Caco-2 (cell line): ENCODE data around the gene TBC1D2B. TPM values are rescaled to one million over a fixed set of nuclear protein-coding genes. Genes with fewer than 3 reads are reported as not detected.
"Not testable (repeated sequence)": the region's sequence is repeated elsewhere in the genome, so short reads cannot be mapped to it uniquely, and the experiment has no call there.

ENCODE experiments used
- BruUV-seq: library from RNA; stranded (reverse); fragments of 400-500 nt; replicated peaks from 2 replicates; lab custom pipeline; 2021; lab: Mats Ljungman, UMichigan
- CTCF ChIA-PET: fragments of 300-600 bp; sonication (Branson Sonifier 250); formaldehyde crosslinking; loops from one replicate; lab custom pipeline; 2022; ENCODE audit warnings: antibody characterized with exemption; lab: Charles Lee
- POLR2A ChIA-PET: fragments of 300-600 bp; sonication (Branson Sonifier 250); formaldehyde crosslinking; loops from one replicate; lab custom pipeline; 2022; ENCODE audit warnings: antibody characterized with exemption; lab: Charles Lee
- DNase-seq, 2 experiments: peaks; one replicate each; pipeline versions ENCODE4 v3.0.0 to v3.0.0-alpha.2; 2020 to 2022
- H3K27me3 ChIP-seq: replicated peaks from 2 replicates; pipeline ENCODE4 v1.6.0; 2011; ENCODE audit warnings: low read length; ENCODE audit not compliant: control insufficient read depth, insufficient read depth
- H3K36me3 ChIP-seq: 2 replicates; pipeline ENCODE4 v1.5.1; 2011; ENCODE audit warnings: low read length; ENCODE audit not compliant: control insufficient read depth, insufficient read depth
- H3K4me1 ChIP-seq: fragments of 250-450 bp; sonication (Bioruptor Pico); 2 replicates; pipeline ENCODE4 v1.5.1; 2020; ENCODE audit warnings: mild to moderate bottlenecking
- H3K4me3 ChIP-seq: 2 replicates; pipeline ENCODE4 v1.5.1; 2011; ENCODE audit warnings: low read depth, mild to moderate bottlenecking, control low read depth, low read length
- H3K9me3 ChIP-seq: fragments of 250-450 bp; sonication (Bioruptor Pico); 2 replicates; pipeline ENCODE4 v1.5.1; 2020; ENCODE audit warnings: mild to moderate bottlenecking, moderate library complexity
- H3K27ac Mint-ChIP-seq: one replicate; pipeline ENCODE4 v1.8.0; 2022; ENCODE audit warnings: mixed read lengths; ENCODE audit not compliant: unreplicated experiment
- H3K27me3 Mint-ChIP-seq: one replicate; pipeline ENCODE4 v1.8.0; 2022; ENCODE audit warnings: mixed read lengths; ENCODE audit not compliant: insufficient read depth, unreplicated experiment
- H3K36me3 Mint-ChIP-seq: one replicate; pipeline ENCODE4 v1.8.0; 2022; ENCODE audit warnings: mild to moderate bottlenecking, mixed read lengths; ENCODE audit not compliant: insufficient read depth, unreplicated experiment
- H3K4me1 Mint-ChIP-seq: one replicate; pipeline ENCODE4 v1.8.0; 2022; ENCODE audit warnings: low read depth, mixed read lengths; ENCODE audit not compliant: unreplicated experiment
- H3K4me3 Mint-ChIP-seq: one replicate; pipeline ENCODE4 v1.8.0; 2022; ENCODE audit warnings: mild to moderate bottlenecking, moderate library complexity, mixed read lengths; ENCODE audit not compliant: unreplicated experiment
- H3K9me3 Mint-ChIP-seq: one replicate; pipeline ENCODE4 v1.8.0; 2022; ENCODE audit warnings: mixed read lengths; ENCODE audit not compliant: unreplicated experiment
- intact Hi-C: fragments of 100-400 bp; cut with micrococcal nuclease; formaldehyde crosslinking; loops from one replicate; pipeline ENCODE4 v1.10.0; 2022; ENCODE audit not compliant: unreplicated experiment
- total RNA-seq: library from RNA; stranded (reverse); gene quantifications from 2 replicates; pipeline ENCODE4 v1.2.3, GENCODE V29; 2022
- TF ChIP-seq, protein P1 (sequence below), 2 experiments: fragments of 200-600 bp in 1 of 2; IDR thresholded peaks; 1 replicate in 1 of 2; 2 replicates in 1 of 2; pipeline versions ENCODE4 v1.5.1 to v1.8.0; 2011 to 2022; ENCODE audit warnings: antibody characterized with exemption in 1 of 2, control low read depth in 1 of 2, inconsistent platforms in 1 of 2, low read depth in 1 of 2, low read length in 1 of 2, mild to moderate bottlenecking in 1 of 2, moderate library complexity in 1 of 2; ENCODE audit not compliant: insufficient read depth in 1 of 2, severe bottlenecking in 1 of 2, unreplicated experiment in 1 of 2

TBC1D2B gene
- total RNA-seq, 1 experiment from 2014 or later = 18.3 TPM

DNA sequence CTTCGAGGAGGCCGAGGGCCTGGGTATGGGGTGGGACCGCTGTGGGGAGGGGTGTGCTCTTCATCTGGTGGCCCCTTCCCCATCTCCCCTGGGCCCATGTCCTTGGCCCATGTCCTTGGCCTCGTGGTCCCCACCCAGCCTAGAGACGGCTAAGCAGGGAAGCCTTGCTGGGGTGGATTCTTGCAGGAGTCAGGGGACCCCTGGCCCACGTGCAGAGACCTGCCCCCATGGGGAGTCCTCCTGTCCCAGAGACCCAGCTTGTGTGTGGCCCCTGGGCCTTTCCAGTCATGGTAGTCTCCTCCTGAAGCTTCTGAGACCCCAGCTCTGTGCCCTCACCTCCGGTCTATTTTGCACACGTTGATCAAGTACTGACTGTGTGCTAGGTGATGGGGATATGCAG lies 97.4 kb downstream of the TBC1D2B start:
- H3K4me1 ChIP-seq = no peaks in the 10 kb centered on the region
- ChIA-PET CTCF (no interaction called here), POLR2A (no interaction called here)
- TF ChIP-seq, protein P1, sequence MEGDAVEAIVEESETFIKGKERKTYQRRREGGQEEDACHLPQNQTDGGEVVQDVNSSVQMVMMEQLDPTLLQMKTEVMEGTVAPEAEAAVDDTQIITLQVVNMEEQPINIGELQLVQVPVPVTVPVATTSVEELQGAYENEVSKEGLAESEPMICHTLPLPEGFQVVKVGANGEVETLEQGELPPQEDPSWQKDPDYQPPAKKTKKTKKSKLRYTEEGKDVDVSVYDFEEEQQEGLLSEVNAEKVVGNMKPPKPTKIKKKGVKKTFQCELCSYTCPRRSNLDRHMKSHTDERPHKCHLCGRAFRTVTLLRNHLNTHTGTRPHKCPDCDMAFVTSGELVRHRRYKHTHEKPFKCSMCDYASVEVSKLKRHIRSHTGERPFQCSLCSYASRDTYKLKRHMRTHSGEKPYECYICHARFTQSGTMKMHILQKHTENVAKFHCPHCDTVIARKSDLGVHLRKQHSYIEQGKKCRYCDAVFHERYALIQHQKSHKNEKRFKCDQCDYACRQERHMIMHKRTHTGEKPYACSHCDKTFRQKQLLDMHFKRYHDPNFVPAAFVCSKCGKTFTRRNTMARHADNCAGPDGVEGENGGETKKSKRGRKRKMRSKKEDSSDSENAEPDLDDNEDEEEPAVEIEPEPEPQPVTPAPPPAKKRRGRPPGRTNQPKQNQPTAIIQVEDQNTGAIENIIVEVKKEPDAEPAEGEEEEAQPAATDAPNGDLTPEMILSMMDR (IDR thresholded peaks at IDR 0.05; ENCODE audit: insufficient read depth in 1 of 2, low read depth in 1 of 2, low read length in 1 of 2, severe bottlenecking in 1 of 2, unreplicated experiment in 1 of 2) = no peak
- no TSS peak for BruUV-seq
- no peak overlapping the region for H3K4me3 ChIP-seq
- H3K36me3 Mint-ChIP-seq = peaks cover 5% of the 10 kb centered on the region
- H3K4me3 Mint-ChIP-seq = no peak overlapping the region
- H3K36me3 ChIP-seq = no peaks in the 10 kb centered on the region
- no peaks in the 10 kb centered on the region for H3K27me3 ChIP-seq
- H3K9me3 ChIP-seq = no peaks in the 10 kb centered on the region
- H3K4me1 Mint-ChIP-seq = no peaks in the 10 kb centered on the region
- H3K9me3 Mint-ChIP-seq = no peaks in the 10 kb centered on the region
- no peak for DNase-seq
- intact Hi-C loops = no loop called here
- H3K27ac Mint-ChIP-seq = no peak overlapping the region
- H3K27me3 Mint-ChIP-seq = no peaks in the 10 kb centered on the region

DNA sequence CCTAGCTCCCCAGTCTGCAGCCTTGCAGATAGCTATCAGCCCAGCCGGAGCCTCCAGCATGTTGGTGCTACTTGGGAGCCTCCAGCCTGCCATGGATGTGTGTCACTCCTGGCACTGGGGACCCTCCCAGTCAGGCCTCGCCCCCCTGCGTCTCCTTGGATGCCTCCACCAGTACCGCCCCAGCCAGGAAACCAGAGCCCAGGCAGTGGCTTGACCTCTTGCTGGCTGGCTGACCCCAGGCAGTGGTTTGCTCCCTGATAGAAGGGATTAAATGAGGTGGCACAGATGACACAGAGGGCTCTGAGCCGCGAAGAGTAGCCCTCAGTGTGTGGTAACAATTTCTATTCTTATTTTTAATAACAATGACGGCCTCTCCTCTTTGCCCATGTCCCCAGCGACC lies 98.4 kb downstream of the TBC1D2B start:
- intact Hi-C loops = not testable (repeated sequence)

GRCh38 chr15:77978759-77979145 lies 98.8 kb downstream of the TBC1D2B start:
- H3K27me3 ChIP-seq, H3K27me3 Mint-ChIP-seq, POLR2A ChIA-PET, H3K4me3 Mint-ChIP-seq, DNase-seq, H3K9me3 ChIP-seq, CTCF ChIA-PET, H3K4me1 Mint-ChIP-seq, H3K36me3 Mint-ChIP-seq, H3K4me1 ChIP-seq, H3K4me3 ChIP-seq, H3K27ac Mint-ChIP-seq, intact Hi-C loops, BruUV-seq, H3K36me3 ChIP-seq, H3K9me3 Mint-ChIP-seq: not testable (repeated sequence)

More for the DNA sequence above, 98.4 kb downstream of the TBC1D2B start:
- POLR2A ChIA-PET, DNase-seq, H3K27me3 ChIP-seq, H3K27me3 Mint-ChIP-seq, H3K4me1 ChIP-seq, H3K36me3 ChIP-seq, H3K36me3 Mint-ChIP-seq, H3K4me1 Mint-ChIP-seq, CTCF ChIA-PET, H3K4me3 Mint-ChIP-seq, H3K9me3 ChIP-seq, H3K9me3 Mint-ChIP-seq, H3K4me3 ChIP-seq, H3K27ac Mint-ChIP-seq, BruUV-seq: not testable (repeated sequence)

GRCh38 chr15:77977903-77978758 lies 99.4 kb downstream of the TBC1D2B start:
- H3K4me1 ChIP-seq, H3K4me3 ChIP-seq, H3K27ac Mint-ChIP-seq, H3K4me1 Mint-ChIP-seq, DNase-seq, intact Hi-C loops, H3K9me3 ChIP-seq, BruUV-seq, H3K36me3 Mint-ChIP-seq, H3K9me3 Mint-ChIP-seq, CTCF ChIA-PET, POLR2A ChIA-PET, H3K36me3 ChIP-seq, H3K4me3 Mint-ChIP-seq, H3K27me3 ChIP-seq, H3K27me3 Mint-ChIP-seq: not testable (repeated sequence)

- POLR2A ChIA-PET, BruUV-seq, H3K9me3 Mint-ChIP-seq, H3K36me3 Mint-ChIP-seq, H3K4me1 Mint-ChIP-seq, H3K27me3 Mint-ChIP-seq, H3K4me3 Mint-ChIP-seq, intact Hi-C loops, H3K36me3 ChIP-seq, H3K4me3 ChIP-seq, CTCF ChIA-PET, DNase-seq, H3K4me1 ChIP-seq, H3K27me3 ChIP-seq, H3K9me3 ChIP-seq, H3K27ac Mint-ChIP-seq: not testable (repeated sequence)
Observed at GRCh38 chr15:77976760-77977525, 100.6 kb downstream of the TBC1D2B start.

DNA sequence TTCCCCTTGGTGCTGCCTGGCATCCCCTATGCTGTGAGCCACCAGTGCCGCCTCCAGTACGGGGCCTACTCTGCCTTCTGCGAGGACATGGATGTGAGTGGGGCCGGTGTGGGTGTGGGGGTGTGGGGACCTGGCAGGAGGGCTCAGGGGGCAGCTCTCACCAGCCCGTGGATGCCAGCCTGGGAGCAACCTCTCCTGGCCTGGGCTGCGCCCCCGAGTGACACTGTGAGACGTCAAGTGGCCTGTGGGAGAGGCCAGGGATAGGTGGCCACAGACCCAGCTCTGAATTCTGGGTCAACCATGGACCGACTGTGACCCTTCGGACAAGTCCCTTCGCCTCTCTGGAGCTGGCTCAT lies 101.4 kb downstream of the TBC1D2B start:
- intact Hi-C loops, H3K27me3 ChIP-seq, H3K4me3 Mint-ChIP-seq, H3K4me3 ChIP-seq, POLR2A ChIA-PET, H3K9me3 Mint-ChIP-seq, BruUV-seq, H3K36me3 ChIP-seq, H3K4me1 Mint-ChIP-seq, H3K9me3 ChIP-seq, H3K36me3 Mint-ChIP-seq, H3K4me1 ChIP-seq, H3K27ac Mint-ChIP-seq, CTCF ChIA-PET, DNase-seq, H3K27me3 Mint-ChIP-seq: not testable (repeated sequence)
